ENCODE results near the gene FER.
"Not testable (repeated sequence)": the region's sequence is repeated elsewhere in the genome, so short reads cannot be mapped to it uniquely, and the experiment has no call there.

Gene FER

DNA sequence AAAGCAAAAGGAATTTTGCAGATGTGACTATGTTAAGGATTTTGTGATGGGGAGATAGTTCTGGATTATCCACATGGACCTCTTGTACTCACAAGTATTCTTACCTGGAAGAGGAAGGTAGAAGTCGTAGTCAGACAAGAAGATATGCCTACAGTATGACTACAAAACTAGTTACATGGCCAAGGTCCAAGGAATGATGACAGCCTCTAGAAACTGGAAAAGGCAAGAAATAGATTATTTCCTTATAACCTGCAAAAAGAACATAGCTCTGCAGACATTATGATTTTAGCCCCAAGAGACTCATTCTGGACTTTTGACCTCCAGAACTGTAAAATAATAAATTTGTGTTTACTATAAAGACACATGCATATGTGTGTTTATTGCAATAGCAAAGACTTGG lies 226.9 kb downstream of the FER start:
- H4K20me1 ChIP-seq = no peaks in the 10 kb centered on the region
- H3K9me3 ChIP-seq = no peaks in the 10 kb centered on the region
- no peak for TF ChIP-seq Cebpa-rat (IDR thresholded peaks at IDR 0.05)
- no peak overlapping the region for H3K4me2 ChIP-seq
- no peak overlapping the region for H3K4me3 ChIP-seq
- H3K27ac ChIP-seq = no peak overlapping the region
- no peaks in the 10 kb centered on the region for H3K4me1 ChIP-seq
- no peaks in the 10 kb centered on the region for H3K36me3 ChIP-seq
- no peaks in the 10 kb centered on the region for H3K27me3 ChIP-seq
- no peak overlapping the region for H3K9ac ChIP-seq

DNA sequence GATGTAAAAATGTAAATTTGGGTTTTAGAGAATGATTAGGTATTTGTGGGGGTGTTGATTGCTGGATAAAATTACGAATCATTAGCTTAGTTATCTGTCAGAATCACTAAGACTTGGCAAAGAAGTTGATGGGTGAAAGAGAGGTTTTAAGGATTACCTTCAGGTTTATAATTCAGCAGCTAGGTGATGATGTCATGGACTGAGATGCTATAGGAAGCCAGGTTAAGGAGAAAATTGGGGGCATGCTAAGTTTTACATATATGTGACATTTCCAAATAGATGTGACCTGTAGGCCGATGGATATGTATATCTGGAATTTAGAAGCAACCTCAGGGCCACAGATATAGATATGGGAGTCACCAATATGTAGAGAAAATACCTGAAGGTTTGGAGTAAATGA lies 228.0 kb downstream of the FER start:
- no peak for TF ChIP-seq Cebpa-rat (IDR thresholded peaks at IDR 0.05)
- no peaks in the 10 kb centered on the region for H3K27me3 ChIP-seq
- H3K9ac ChIP-seq = no peak overlapping the region

DNA sequence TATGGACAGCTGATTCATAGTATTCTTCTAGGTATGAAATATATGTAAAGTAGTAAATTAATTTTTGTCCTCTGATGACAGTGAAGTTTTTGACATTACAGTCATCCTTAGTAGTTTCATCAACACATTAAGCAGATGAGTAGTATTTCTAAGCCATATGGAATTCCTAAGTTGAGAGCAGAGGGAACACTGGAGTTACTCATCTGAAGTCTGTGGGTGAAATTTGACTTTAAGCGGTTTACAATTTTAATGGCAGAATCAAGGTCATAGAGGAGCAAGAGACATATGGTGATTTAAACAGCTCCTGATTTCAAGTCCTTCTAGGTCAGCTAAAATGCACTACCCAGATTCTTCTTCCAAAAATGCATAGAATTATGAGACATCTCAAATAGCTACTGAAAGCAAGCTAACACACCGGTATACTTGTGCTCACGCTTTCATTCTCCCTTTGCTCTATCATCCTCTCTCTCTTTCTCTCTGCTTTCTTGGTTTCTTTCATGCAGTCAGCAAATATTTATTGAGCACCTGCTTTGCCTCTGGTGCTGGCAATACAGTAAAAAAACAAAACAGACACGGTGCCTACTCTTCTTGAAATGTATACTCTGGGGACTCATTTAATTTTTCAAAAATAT lies 235.9 kb downstream of the FER start:
- Histone ChIP-seq H3K36me3 (no peaks in the 10 kb centered on the region), H3K9ac (no peak overlapping the region), H3K4me1 (no peaks in the 10 kb centered on the region), H3K4me2 (no peak overlapping the region), H3K4me3 (no peak overlapping the region), H3K27me3 (no peaks in the 10 kb centered on the region), H3K27ac (no peak overlapping the region), H3K9me3 (no peaks in the 10 kb centered on the region), H4K20me1 (no peaks in the 10 kb centered on the region)
- TF ChIP-seq Cebpa-rat (IDR thresholded peaks at IDR 0.05) = no peak

More for the DNA sequence above, 228.0 kb downstream of the FER start:
- no peaks in the 10 kb centered on the region for H3K9me3 ChIP-seq
- H4K20me1 ChIP-seq = no peaks in the 10 kb centered on the region
- no peak overlapping the region for H3K4me2 ChIP-seq
- H3K36me3 ChIP-seq = no peaks in the 10 kb centered on the region
- no peak overlapping the region for H3K27ac ChIP-seq
- H3K4me1 ChIP-seq = no peaks in the 10 kb centered on the region
- no peak overlapping the region for H3K4me3 ChIP-seq

- Histone ChIP-seq H3K9ac (no peak overlapping the region), H3K4me2 (no peak overlapping the region), H3K9me3 (peaks cover 28% of the 10 kb centered on the region), H3K4me3 (no peak overlapping the region), H3K36me3 (no peaks in the 10 kb centered on the region), H4K20me1 (no peaks in the 10 kb centered on the region), H3K27me3 (no peaks in the 10 kb centered on the region), H3K27ac (no peak overlapping the region), H3K4me1 (no peaks in the 10 kb centered on the region)
- no peak for TF ChIP-seq Cebpa-rat (IDR thresholded peaks at IDR 0.05)
Observed at GRCh38 chr5:108989761-108990392, 242.2 kb downstream of the FER start.

DNA sequence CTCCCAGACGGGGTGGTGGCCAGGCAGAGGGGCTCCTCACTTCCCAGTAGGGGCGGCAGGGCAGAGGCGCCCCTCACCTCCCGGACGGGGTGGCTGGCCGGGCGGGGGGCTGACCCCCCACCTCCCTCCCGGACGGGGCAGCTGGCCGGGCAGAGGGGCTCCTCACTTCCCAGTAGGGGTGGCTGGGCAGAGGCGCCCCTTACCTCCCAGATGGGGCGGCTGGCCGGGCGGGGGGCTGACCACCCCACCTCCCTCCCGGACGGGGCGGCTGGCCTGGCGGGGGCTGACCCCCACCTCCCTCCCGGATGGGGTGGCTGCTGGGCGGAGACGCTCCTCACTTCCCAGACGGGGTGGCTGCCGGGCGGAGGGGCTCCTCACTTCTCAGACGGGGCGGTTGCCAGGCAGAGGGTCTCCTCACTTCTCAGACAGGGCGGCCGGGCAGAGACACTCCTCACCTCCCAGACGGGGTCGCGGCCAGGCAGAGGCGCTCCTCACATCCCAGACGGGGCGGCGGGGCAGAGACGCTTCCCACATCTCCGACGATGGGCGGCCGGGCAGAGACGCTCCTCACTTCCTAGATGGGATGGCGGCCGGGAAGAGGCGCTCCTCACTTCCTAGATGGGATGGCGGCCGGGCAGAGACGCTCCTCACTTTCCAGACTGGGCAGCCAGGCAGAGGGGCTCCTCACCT lies 244.8 kb downstream of the FER start:
- H3K27me3 ChIP-seq, H3K27ac ChIP-seq, H3K4me1 ChIP-seq, H3K4me2 ChIP-seq, H3K9ac ChIP-seq, H4K20me1 ChIP-seq, H3K4me3 ChIP-seq, H3K36me3 ChIP-seq: not testable (repeated sequence)
- peaks cover 32% of the 10 kb centered on the region for H3K9me3 ChIP-seq

DNA sequence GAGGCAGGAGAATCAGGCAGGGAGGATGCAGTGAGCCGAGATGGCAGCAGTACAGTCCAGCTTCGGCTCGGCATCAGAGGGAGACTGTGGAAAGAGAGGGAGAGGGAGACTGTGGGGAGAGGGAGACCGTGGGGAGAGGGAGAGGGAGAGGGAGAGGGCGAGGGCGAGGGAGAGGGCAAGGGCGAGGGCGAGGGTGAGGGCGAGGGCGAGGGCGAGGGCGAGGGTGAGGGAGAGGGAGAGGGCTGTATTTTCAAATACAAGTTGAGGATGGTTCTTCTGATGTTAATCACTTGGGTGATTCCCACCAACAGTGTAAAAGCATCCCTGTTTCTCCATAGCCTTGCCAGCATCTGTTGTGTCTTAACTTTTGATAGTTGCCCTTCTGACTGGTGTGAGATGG lies 245.7 kb downstream of the FER start:
- H3K9ac ChIP-seq, H3K4me3 ChIP-seq, H3K4me2 ChIP-seq, H3K27ac ChIP-seq, H3K4me1 ChIP-seq, H3K36me3 ChIP-seq, H4K20me1 ChIP-seq, H3K27me3 ChIP-seq: not testable (repeated sequence)
- H3K9me3 ChIP-seq = peaks cover 32% of the 10 kb centered on the region

DNA sequence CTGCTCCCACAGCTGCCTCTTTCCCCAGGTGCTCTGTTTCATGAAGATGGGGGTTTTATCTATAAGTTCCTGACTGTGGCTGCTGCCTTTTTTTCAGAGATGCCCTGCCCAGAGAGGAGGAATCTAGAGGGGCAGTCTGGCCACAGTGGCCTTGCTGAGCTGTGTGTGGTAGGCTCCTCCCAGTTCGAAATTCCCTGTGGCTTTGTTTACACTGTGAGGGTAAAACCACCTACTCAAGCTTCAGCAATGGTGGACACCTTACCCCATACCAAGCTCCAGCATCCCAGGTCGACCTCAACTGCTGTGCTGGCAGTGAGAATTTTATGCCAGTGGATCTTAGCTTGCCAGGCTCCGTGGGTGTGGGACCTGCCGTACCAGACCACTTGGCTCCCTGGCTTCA lies 250.0 kb downstream of the FER start:
- H3K9ac ChIP-seq = no peak overlapping the region

GRCh38 chr5:108998216-108998615 lies 250.5 kb downstream of the FER start:
- H4K20me1 ChIP-seq = no peaks in the 10 kb centered on the region
- no peak overlapping the region for H3K27ac ChIP-seq
- H3K36me3 ChIP-seq = no peaks in the 10 kb centered on the region
- H3K4me2 ChIP-seq = no peak overlapping the region
- no peaks in the 10 kb centered on the region for H3K4me1 ChIP-seq
- H3K9ac ChIP-seq = no peak overlapping the region
- H3K27me3 ChIP-seq = no peaks in the 10 kb centered on the region
- no peak overlapping the region for H3K4me3 ChIP-seq
- H3K9me3 ChIP-seq = peaks cover 21% of the 10 kb centered on the region
- TF ChIP-seq Cebpa-rat (IDR thresholded peaks at IDR 0.05) = no peak

More for the DNA sequence above, 250.0 kb downstream of the FER start:
- Histone ChIP-seq H3K36me3 (no peaks in the 10 kb centered on the region), H3K4me2 (no peak overlapping the region), H3K4me1 (no peaks in the 10 kb centered on the region), H3K9me3 (peaks cover 26% of the 10 kb centered on the region), H3K27ac (no peak overlapping the region), H4K20me1 (no peaks in the 10 kb centered on the region), H3K4me3 (no peak overlapping the region), H3K27me3 (no peaks in the 10 kb centered on the region)
- TF ChIP-seq Cebpa-rat (IDR thresholded peaks at IDR 0.05) = no peak

GRCh38 chr5:109003928-109004327 lies 256.2 kb downstream of the FER start:
- Histone ChIP-seq H4K20me1 (no peaks in the 10 kb centered on the region), H3K9ac (no peak overlapping the region), H3K4me2 (no peak overlapping the region), H3K27me3 (no peaks in the 10 kb centered on the region), H3K27ac (no peak overlapping the region), H3K36me3 (no peaks in the 10 kb centered on the region), H3K4me3 (no peak overlapping the region), H3K4me1 (no peaks in the 10 kb centered on the region), H3K9me3 (no peaks in the 10 kb centered on the region)
- no peak for TF ChIP-seq Cebpa-rat (IDR thresholded peaks at IDR 0.05)

- Histone ChIP-seq H4K20me1 (no peaks in the 10 kb centered on the region), H3K9ac (no peak overlapping the region), H3K4me2 (no peak overlapping the region), H3K36me3 (no peaks in the 10 kb centered on the region), H3K27me3 (no peaks in the 10 kb centered on the region), H3K9me3 (no peaks in the 10 kb centered on the region), H3K4me1 (no peaks in the 10 kb centered on the region), H3K27ac (no peak overlapping the region), H3K4me3 (no peak overlapping the region)
- TF ChIP-seq Cebpa-rat (IDR thresholded peaks at IDR 0.05) = no peak
Observed at GRCh38 chr5:109005297-109006009, 257.8 kb downstream of the FER start.
